H1 (cell line): ENCODE measurements around the gene CCNI2. TPM values are rescaled to one million over a fixed set of nuclear protein-coding genes. Genes with fewer than 3 reads are reported as not detected.

Source experiments
- polyA plus RNA-seq, 7 experiments: library from polyadenylated mRNA; depleted of rRNA in 3 of 7; stranded (reverse) in 5 of 7; unstranded in 2 of 7; fragments of >200 nt in 5 of 7; fragments of 200-250 nt in 2 of 7; gene quantifications; 1 replicate in 5 of 7; 2 replicates in 1 of 7; 4 replicates in 1 of 7; pipeline versions ENCODE4 v1.2.1 to v1.2.3, GENCODE V29; 2011 to 2013; ENCODE audit warnings: missing spikeins in 2 of 7, mixed read lengths in 2 of 7
- total RNA-seq: library from RNA; stranded (reverse); fragmentation: NEBNext Ultra II Directional; extraction: Animal tissue kit (Norgen Biotek cat#: 25700); gene quantifications from 2 replicates; pipeline ENCODE4 v1.2.1, GENCODE V29; 2021
- TF ChIP-seq, protein P1 (sequence below): IDR thresholded peaks from 2 replicates; pipeline ENCODE4 v1.6.1; 2011; ENCODE audit warnings: low read depth, mild to moderate bottlenecking, low read length; ENCODE audit not compliant: insufficient read depth

Gene CCNI2
- total and polyA plus RNA-seq, 2 of the 8 experiments (the other 6 are each of a cell fraction or from before 2014, with no cell fraction given): 1.3 to 1.4 TPM

DNA sequence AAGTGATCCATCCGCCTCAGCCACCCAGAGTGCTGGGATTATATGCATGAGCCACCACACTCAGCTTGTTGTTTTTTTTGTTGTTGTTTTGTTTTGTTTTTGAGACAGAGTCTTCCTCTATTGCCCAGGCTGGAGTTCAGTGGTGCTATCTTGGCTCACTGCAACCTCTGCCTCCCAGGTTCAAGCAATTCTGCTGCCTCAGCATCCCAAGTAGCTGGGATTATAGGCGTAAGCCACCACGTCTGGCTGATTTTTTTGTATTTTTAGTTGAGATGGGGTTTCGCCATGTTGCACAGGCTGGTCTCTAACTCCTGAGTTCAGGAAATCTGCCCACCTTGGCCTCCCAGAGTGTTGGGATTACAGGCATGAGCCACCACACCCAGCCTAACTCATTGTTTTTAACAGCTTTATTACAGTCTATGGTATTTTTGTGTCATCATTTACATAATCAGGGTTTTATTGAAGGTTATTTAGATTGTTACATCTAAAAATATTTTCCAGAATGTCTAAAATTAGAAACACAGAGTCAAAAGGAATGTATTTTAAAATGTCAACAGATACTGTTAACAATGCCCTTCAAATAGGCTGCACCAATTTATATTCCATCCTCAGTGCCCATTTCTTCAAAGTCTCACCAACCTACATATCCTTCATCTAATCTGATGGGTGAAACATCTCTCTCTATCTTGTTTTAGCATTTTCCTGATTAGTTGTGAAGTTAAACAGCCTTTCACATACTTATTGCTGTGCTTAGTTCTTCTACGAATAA lies 28.5 kb upstream of the CCNI2 start (continued):
- TF ChIP-seq, protein P1, sequence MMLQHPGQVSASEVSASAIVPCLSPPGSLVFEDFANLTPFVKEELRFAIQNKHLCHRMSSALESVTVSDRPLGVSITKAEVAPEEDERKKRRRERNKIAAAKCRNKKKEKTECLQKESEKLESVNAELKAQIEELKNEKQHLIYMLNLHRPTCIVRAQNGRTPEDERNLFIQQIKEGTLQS: no peak
